GM19324 (cell line): ENCODE measurements around the gene CYB5RL.

Source experiments
- ATAC-seq: cut with Tn5 transposase; IDR thresholded peaks from one replicate; pipeline ENCODE4 v1.9.1; 2021; ENCODE audit warnings: mild to moderate bottlenecking, moderate library complexity; ENCODE audit not compliant: unreplicated experiment, low FRiP score

Gene CYB5RL

DNA sequence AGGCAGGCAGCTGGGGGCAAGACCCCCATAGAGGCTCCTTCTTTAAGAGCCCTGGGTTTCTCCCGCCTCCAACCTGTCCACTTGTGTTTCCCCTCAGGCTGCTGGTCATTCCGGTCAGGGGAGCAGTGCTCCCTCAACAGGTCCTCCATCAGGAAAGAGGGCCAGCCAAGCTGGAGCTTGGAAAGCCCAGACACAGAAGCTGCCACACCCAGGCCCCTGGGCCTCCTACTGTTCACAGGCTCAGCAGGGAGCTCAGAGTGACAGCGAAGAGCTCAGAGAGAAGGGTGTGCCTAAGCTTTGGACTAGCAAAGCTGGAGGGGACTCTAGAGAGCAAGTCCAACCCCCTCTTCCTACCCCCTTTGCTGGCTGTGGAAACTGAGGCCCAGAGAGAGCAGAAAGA is 36.8 kb downstream of the CYB5RL start:
- ATAC-seq = no peak

DNA sequence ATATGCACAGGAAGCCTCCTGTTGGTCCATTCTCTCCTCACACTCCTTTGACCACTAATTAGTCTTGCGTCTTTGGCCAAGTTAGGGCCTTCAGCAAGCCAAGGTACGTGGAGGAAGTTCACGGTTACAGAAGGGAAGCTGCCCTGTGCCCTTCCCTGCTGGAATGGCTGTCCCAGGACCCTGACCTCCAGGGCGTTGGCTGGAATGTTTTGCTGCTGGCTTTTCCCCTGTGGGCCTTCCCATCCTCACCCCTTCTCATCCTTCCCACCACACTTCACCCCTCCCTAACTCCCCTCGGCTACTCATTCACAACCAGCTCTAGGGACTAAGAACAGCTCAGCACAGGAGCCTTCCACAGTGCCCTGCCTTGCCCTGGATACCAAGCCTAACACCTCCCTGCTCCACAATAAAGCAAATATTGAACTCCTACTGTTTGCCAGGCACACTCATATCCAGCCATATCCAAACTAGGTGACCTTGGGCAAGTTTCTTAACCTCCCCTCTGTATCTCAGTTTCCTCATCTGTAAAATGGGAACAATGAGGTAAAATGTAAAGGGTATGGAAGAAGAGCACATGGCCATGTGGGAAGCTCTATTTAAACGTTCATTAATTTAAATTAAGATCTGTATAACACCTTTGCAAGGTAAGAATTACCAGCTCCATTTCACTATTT is 38.2 kb downstream of the CYB5RL start:
- no peak for ATAC-seq

DNA sequence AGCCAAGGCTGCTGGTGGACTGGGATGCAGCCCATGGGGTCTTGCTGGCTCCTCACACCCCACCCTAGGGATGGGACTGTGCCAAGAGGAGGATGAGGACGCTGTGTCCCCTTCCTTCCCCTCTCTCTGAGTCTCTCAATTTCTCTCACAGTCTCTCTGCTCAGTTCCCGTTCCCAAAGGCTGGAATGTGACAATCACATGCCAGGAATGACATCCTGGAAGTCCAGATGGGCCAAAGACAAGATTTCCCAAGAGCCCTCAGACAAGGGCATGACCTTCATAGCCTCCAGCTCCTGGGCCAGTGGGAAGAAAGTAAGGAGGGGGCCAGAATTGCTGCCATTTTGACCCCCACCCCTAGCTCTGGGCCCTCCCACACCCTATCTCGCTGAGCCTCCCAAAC is 39.5 kb downstream of the CYB5RL start:
- no peak for ATAC-seq

DNA sequence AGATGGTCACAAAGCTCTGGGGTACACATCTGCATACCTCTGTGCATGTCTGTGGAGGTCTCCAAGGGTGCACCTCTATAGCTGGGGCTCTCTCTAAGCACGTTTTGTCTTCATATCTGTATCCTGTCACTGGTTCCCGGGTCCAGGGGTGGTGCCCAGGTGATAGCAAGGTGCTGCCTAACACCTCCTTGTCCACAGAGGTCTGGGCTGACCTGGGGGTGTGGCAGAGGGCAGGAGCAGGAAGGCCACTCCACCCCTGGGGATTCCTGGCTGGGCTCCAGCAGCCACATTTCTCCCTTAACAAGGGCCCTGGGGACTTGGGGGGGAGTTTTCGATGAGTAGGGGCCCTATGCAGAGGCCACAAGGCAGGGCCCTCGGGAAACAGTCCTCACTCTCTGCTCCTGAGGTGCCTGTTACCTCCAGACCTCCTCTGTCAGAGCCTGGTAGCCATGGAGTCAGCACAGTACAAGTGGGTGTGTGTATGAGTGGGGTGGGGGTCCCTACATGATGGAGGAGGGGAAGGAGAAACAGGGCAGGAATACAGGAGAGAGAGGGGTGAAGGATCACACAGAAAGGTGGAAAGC is 40.0 kb downstream of the CYB5RL start:
- ATAC-seq = no peak

DNA sequence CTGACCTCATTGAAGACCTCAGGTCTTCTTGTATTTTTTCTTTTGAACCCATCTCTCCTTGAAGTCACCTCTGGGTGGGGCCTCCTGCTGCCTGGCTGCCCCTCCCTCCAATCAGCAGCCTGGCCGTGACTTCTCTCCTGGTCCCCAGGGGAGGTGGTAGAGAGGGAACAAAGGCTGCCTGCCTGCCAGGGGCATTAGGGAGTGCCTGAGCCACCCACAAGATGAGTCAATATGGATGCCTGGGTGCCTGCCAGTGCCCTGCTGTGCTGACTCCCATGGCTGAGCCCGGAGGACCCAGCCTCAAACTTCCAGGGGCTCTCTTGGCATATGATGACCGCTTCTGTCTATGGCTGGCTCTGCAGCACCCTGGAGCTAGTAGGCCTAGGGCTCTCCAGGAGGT is 41.8 kb downstream of the CYB5RL start:
- no peak for ATAC-seq

DNA sequence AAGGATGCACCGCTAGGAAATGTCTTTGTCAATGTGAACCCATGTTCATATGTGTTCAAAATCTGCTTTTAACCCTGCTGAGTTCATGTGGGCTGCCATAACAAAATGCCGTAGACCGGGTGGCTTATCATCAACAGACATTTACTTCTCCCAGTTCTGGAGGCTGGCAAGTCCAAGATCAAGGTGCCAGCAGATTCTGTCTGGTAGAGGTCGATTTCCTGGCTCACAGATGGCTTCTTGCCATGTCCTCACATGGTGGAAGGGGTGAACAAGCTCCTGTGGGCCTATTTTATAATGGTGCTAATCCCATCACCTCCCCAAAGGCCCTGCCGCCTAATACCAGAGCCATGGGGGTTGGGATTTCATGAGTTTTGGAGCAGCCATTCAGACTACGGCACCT is 42.4 kb downstream of the CYB5RL start:
- ATAC-seq = no peak

DNA sequence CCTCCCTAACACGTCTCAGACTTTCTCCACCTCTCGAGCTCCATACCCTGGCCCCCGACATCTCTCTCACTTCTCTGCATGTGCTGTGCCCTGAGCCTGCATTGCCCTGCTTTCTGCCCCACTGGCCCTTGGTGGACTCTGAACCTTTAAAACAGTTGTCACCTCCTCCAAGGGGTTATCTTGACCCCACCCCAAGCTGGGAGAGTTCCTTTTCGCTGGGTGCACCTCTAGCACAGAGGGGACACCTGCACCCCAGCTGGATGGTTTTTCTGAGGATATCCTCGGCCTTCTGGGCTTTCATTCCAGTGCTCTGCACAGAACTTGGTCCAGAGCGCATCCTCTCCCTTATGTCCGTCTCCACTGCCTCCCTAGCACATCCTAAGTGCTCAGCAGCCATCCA is 42.8 kb downstream of the CYB5RL start:
- ATAC-seq = no peak

DNA sequence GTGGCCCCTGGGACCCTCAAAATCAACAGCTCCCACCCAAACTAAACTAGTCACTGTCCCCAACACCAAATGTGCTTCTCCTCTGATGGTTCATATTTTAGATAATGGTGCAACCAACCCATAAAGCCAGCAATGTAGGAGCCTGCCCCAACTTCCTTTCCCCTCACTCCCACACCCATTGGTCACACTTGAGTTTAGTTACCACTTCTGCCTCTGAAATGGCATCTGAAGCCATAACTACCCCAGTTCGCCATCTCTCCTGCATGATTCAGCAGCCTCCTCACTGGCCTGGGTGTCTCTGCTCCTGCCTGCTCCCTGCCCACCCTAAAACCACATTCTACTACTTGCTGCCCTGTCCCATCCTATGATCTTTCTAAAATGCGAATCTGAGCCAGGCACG is 43.6 kb downstream of the CYB5RL start:
- no peak for ATAC-seq

DNA sequence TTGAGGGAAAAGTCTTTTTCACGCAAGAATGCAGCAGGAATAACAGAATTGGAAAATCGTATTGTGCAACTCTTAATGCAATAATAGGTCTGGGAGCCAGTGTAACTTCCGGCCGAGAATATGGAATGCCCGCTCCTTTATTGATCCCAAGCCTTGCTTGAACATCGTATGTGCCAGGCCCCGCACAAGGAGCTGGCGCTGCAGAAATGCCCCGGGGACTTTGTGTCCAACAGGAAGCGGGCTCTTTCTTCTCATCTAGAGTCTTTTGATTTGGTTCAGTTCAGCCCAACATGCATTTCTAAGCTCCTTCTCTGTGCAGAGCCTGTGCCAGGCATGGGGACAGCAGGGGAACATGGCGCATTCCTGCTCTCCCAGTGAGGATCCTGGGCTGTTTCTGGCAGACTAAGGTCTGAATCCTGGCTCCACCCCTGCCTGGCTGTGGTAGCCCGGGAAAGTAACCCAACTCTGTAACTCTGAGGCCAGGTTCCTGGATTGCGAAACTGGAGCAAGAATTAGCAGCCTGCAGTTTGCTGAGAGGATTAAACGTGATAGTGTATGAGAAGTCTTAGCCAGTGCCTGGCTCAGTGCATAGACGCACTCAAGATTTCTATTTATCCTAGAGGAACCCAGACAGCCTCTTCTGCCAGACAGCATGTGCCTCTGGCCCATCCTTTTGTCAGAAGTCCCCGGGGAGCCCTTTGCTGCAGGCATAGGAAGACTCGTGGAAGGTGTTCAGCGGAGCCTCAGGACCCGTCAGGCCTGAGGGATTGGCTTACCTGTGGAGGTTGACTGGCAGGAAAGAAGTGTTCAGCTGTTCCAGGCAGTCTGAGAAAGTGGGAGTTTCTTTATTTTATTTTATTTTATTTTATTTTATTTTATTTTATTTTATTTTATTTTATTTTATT is 46.0 kb downstream of the CYB5RL start:
- no peak for ATAC-seq

DNA sequence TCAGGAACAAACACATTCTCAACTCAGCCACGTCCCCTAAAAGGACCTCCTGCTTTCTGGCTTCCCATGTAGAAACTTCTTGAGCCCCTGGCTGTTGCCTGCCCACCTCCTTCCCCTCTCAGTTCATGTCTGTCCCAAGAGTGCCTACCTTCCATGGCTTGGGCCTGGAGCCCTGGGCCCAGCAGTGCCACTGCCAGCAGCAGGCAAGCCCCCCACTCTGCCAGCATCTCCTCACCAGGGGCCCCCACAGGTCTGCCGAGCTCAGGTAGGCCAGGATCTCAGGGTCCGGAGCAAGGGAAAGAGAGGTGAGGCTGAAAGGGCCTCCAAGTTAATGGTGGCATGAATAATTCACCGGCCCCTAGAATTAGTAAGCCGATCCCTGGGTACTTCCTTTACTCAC is 47.1 kb downstream of the CYB5RL start, which contains the start of gene CDCP2:
Gene CDCP2, minus strand, starts transcription at position 305 of the 400 bp plus-strand sequence. Its CDS starts 78 bp downstream, at position 227.
- ATAC-seq = no peak

DNA sequence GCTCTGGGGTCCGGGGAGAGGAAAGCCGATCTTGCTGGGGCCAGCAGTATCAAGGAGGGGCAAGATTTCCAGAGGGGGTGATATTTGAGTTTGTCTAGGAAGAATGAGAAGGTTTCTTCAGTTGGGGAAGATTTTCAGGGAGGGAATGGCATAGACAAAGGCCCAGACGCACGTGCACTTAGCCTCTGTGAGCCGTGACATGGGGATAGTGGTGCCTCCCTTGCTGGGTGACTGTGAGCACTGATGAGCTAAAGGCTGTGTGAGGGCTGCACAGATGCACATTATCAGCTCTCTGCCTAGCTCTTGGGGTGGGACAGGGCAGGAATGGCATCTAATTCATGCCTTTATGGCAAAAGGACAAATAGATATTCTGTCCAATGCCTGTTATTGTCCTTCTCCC is 48.8 kb downstream of the CYB5RL start:
- no peak for ATAC-seq
